Duodenal mucosa (tissue), 2 donors: ENCODE measurements around the gene NAA15.

Experiments used
- H3K27ac ChIP-seq: one replicate; pipeline ENCODE4 v1.7.0; 2013; ENCODE audit warnings: low read depth, low read length
- H3K27me3 ChIP-seq, 2 donors: one replicate each; pipeline ENCODE4 v1.7.0; 2013; ENCODE audit warnings: low read length in 2 of 2, control low read depth in 1 of 2; ENCODE audit not compliant: insufficient read depth in 2 of 2, control insufficient read depth in 1 of 2
- H3K36me3 ChIP-seq, 2 donors: one replicate each; pipeline ENCODE4 v1.7.0; 2013; ENCODE audit warnings: low read length in 2 of 2, control low read depth in 1 of 2; ENCODE audit not compliant: insufficient read depth in 2 of 2, control insufficient read depth in 1 of 2
- H3K4me1 ChIP-seq, 2 donors: one replicate each; pipeline ENCODE4 v1.7.0; 2013; ENCODE audit warnings: low read length in 2 of 2, control low read depth in 1 of 2; ENCODE audit not compliant: insufficient read depth in 2 of 2, control insufficient read depth in 1 of 2
- H3K4me3 ChIP-seq, 2 donors: one replicate each; pipeline ENCODE4 v1.7.0; 2013; ENCODE audit warnings: low read length in 2 of 2, low read depth in 1 of 2
- H3K9ac ChIP-seq, 2 donors: one replicate each; pipeline ENCODE4 v1.7.0; 2013; ENCODE audit warnings: low read length in 2 of 2, low read depth in 1 of 2
- H3K9me3 ChIP-seq, 2 donors: one replicate each; pipeline ENCODE4 v1.7.0; 2013; ENCODE audit warnings: low read length in 2 of 2, control low read depth in 1 of 2; ENCODE audit not compliant: control insufficient read depth in 1 of 2

The NAA15 gene

GRCh38 chr4:139331185-139331584 lies 29.9 kb downstream of the NAA15 start:
- H3K9me3 ChIP-seq, result no peaks in the 10 kb centered on the region
- no peak overlapping the region for H3K9ac ChIP-seq
- H3K36me3 ChIP-seq, result peaks cover 0 to 12% of the 10 kb centered on the region in 2 donors
- no peak overlapping the region for H3K27ac ChIP-seq
- H3K4me3 ChIP-seq, result no peak overlapping the region
- no peaks in the 10 kb centered on the region for H3K4me1 ChIP-seq
- H3K27me3 ChIP-seq, result no peaks in the 10 kb centered on the region

- Histone ChIP-seq H3K9ac (no peak overlapping the region), H3K4me1 (no peaks in the 10 kb centered on the region), H3K9me3 (no peaks in the 10 kb centered on the region), H3K27me3 (no peaks in the 10 kb centered on the region), H3K4me3 (no peak overlapping the region), H3K27ac (no peak overlapping the region), H3K36me3 (peaks cover 0 to 12% of the 10 kb centered on the region in 2 donors)
Measured at GRCh38 chr4:139333046-139333445, 31.7 kb downstream of the NAA15 start.

- peaks cover 3 to 20% of the 10 kb centered on the region in 2 donors for H3K36me3 ChIP-seq
- H3K9ac ChIP-seq, result no peak overlapping the region
- no peaks in the 10 kb centered on the region for H3K27me3 ChIP-seq
- peaks cover 0 to 5% of the 10 kb centered on the region in 2 donors for H3K4me1 ChIP-seq
- no peak overlapping the region for H3K4me3 ChIP-seq
- H3K27ac ChIP-seq, result no peak overlapping the region
- H3K9me3 ChIP-seq, result no peaks in the 10 kb centered on the region
Measured at GRCh38 chr4:139337612-139338011, 36.3 kb downstream of the NAA15 start.

- no peaks in the 10 kb centered on the region for H3K27me3 ChIP-seq
- H3K36me3 ChIP-seq, result peaks cover 13 to 47% of the 10 kb centered on the region in 2 donors
- no peaks in the 10 kb centered on the region for H3K4me1 ChIP-seq
- H3K4me3 ChIP-seq, result no peak overlapping the region
- no peaks in the 10 kb centered on the region for H3K9me3 ChIP-seq
- no peak overlapping the region for H3K27ac ChIP-seq
- no peak overlapping the region for H3K9ac ChIP-seq
Measured at GRCh38 chr4:139361301-139361700, 60.0 kb downstream of the NAA15 start.

GRCh38 chr4:139367421-139368090 lies 66.3 kb downstream of the NAA15 start:
- H3K36me3 ChIP-seq, result peaks cover 18 to 44% of the 10 kb centered on the region in 2 donors
- H3K9ac ChIP-seq, result no peak overlapping the region
- no peak overlapping the region for H3K27ac ChIP-seq
- no peaks in the 10 kb centered on the region for H3K9me3 ChIP-seq
- no peak overlapping the region for H3K4me3 ChIP-seq
- H3K4me1 ChIP-seq, result no peaks in the 10 kb centered on the region
- no peaks in the 10 kb centered on the region for H3K27me3 ChIP-seq

- Histone ChIP-seq H3K9ac (no peak overlapping the region), H3K27ac (no peak overlapping the region), H3K27me3 (no peaks in the 10 kb centered on the region), H3K9me3 (no peaks in the 10 kb centered on the region), H3K4me1 (no peaks in the 10 kb centered on the region), H3K4me3 (no peak overlapping the region), H3K36me3 (peaks cover 18 to 52% of the 10 kb centered on the region in 2 donors)
Measured at GRCh38 chr4:139368998-139369397, 67.7 kb downstream of the NAA15 start.

- H3K27ac ChIP-seq, result no peak overlapping the region
- no peak overlapping the region for H3K4me3 ChIP-seq
- H3K9me3 ChIP-seq, result no peaks in the 10 kb centered on the region
- no peaks in the 10 kb centered on the region for H3K4me1 ChIP-seq
- peaks cover 13 to 42% of the 10 kb centered on the region in 2 donors for H3K36me3 ChIP-seq
- H3K27me3 ChIP-seq, result no peaks in the 10 kb centered on the region
- no peak overlapping the region for H3K9ac ChIP-seq
Measured at GRCh38 chr4:139374251-139374650, 72.9 kb downstream of the NAA15 start.

- no peak overlapping the region for H3K9ac ChIP-seq
- H3K36me3 ChIP-seq, result peaks cover 9 to 46% of the 10 kb centered on the region in 2 donors
Measured at GRCh38 chr4:139386421-139386820, 85.1 kb downstream of the NAA15 start.

GRCh38 chr4:139389102-139389501 lies 87.8 kb downstream of the NAA15 start:
- H3K9me3 ChIP-seq, result no peaks in the 10 kb centered on the region
- no peak overlapping the region for H3K4me3 ChIP-seq
- H3K27me3 ChIP-seq, result no peaks in the 10 kb centered on the region
- H3K9ac ChIP-seq, result no peak overlapping the region
- H3K36me3 ChIP-seq, result peaks cover 14 to 53% of the 10 kb centered on the region in 2 donors
- H3K4me1 ChIP-seq, result no peaks in the 10 kb centered on the region
- no peak overlapping the region for H3K27ac ChIP-seq

More at GRCh38 chr4:139386421-139386820, 85.1 kb downstream of the NAA15 start:
- no peak overlapping the region for H3K4me3 ChIP-seq
- no peaks in the 10 kb centered on the region for H3K27me3 ChIP-seq
- no peaks in the 10 kb centered on the region for H3K9me3 ChIP-seq
- H3K4me1 ChIP-seq, result no peaks in the 10 kb centered on the region
- H3K27ac ChIP-seq, result no peak overlapping the region

GRCh38 chr4:139389991-139390390 lies 88.7 kb downstream of the NAA15 start:
- Histone ChIP-seq H3K9me3 (no peaks in the 10 kb centered on the region), H3K9ac (no peak overlapping the region), H3K4me3 (no peak overlapping the region), H3K27me3 (no peaks in the 10 kb centered on the region), H3K36me3 (peaks cover 13 to 48% of the 10 kb centered on the region in 2 donors), H3K27ac (no peak overlapping the region), H3K4me1 (no peaks in the 10 kb centered on the region)
